H1 (cell line): ENCODE results near the gene KCNH6. TPM values are rescaled to one million over a fixed set of nuclear protein-coding genes. Genes with fewer than 3 reads are reported as not detected.

Source experiments
- polyA plus RNA-seq, 7 experiments: library from polyadenylated mRNA; depleted of rRNA in 3 of 7; stranded (reverse) in 5 of 7; unstranded in 2 of 7; fragments of >200 nt in 5 of 7; fragments of 200-250 nt in 2 of 7; gene quantifications; 1 replicate in 5 of 7; 2 replicates in 1 of 7; 4 replicates in 1 of 7; pipeline versions ENCODE4 v1.2.1 to v1.2.3, GENCODE V29; 2011 to 2013; ENCODE audit warnings: missing spikeins in 2 of 7, mixed read lengths in 2 of 7
- total RNA-seq: library from RNA; stranded (reverse); fragmentation: NEBNext Ultra II Directional; extraction: Animal tissue kit (Norgen Biotek cat#: 25700); gene quantifications from 2 replicates; pipeline ENCODE4 v1.2.1, GENCODE V29; 2021
- TF ChIP-seq, protein P1 (sequence below): fragments of 300-600 bp; sonication (generic); IDR thresholded peaks from 2 replicates; pipeline ENCODE4 v1.7.1; 2012; ENCODE audit warnings: low read length, moderate library complexity, mild to moderate bottlenecking, inconsistent platforms; ENCODE audit not compliant: insufficient replicate concordance

KCNH6 gene
- total and polyA plus RNA-seq, 2 of the 8 experiments (the other 6 are each of a cell fraction or from before 2014, with no cell fraction given): 1.8 to 3.6 TPM

DNA sequence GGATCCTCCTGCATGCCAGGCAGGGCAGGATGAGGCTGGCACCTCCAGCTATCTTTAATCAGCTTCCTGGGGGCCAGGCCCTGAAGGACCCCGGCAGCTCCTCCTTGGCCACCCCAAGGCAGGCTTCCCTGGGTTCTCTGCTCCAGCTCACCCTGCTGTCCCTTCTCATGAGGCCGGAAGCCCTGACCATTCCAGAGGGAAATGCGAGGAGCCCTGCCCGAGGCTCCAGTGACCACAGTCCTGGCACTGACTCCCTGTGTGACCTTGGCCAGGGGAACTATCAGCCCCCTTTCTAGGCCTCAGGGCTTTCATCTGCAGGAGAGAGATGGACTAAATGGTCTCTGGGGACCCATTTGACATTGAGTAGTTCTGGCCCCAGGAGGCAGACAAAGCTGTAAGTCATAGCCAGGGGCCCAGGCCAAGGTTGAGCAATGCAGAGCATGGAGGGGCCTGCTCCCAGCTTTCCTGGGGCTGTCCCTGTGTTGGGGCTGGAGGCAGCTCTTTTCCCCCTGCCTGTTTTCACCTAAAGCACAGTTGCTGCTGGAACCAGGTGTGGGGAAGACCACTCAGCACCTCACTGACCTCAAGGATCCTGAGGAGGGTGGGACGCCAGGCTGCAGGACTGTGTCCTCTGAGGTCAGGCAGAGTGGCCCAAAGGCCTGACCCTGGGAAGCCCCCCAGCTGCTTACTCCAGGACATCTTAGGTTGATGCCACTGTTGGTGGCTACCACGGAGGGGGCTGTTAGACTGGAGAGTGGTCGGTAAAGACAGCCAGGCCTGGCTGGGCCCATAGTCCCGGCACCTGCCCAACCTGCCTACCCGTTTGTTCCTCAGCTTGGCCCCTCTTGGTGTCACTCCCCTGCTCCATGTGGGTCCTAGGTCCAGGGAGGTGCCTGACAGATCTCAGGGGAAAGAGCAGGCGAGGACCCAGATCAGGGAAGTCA, 8.1 kb downstream of the KCNH6 start (continued):
- TF ChIP-seq, protein P1, sequence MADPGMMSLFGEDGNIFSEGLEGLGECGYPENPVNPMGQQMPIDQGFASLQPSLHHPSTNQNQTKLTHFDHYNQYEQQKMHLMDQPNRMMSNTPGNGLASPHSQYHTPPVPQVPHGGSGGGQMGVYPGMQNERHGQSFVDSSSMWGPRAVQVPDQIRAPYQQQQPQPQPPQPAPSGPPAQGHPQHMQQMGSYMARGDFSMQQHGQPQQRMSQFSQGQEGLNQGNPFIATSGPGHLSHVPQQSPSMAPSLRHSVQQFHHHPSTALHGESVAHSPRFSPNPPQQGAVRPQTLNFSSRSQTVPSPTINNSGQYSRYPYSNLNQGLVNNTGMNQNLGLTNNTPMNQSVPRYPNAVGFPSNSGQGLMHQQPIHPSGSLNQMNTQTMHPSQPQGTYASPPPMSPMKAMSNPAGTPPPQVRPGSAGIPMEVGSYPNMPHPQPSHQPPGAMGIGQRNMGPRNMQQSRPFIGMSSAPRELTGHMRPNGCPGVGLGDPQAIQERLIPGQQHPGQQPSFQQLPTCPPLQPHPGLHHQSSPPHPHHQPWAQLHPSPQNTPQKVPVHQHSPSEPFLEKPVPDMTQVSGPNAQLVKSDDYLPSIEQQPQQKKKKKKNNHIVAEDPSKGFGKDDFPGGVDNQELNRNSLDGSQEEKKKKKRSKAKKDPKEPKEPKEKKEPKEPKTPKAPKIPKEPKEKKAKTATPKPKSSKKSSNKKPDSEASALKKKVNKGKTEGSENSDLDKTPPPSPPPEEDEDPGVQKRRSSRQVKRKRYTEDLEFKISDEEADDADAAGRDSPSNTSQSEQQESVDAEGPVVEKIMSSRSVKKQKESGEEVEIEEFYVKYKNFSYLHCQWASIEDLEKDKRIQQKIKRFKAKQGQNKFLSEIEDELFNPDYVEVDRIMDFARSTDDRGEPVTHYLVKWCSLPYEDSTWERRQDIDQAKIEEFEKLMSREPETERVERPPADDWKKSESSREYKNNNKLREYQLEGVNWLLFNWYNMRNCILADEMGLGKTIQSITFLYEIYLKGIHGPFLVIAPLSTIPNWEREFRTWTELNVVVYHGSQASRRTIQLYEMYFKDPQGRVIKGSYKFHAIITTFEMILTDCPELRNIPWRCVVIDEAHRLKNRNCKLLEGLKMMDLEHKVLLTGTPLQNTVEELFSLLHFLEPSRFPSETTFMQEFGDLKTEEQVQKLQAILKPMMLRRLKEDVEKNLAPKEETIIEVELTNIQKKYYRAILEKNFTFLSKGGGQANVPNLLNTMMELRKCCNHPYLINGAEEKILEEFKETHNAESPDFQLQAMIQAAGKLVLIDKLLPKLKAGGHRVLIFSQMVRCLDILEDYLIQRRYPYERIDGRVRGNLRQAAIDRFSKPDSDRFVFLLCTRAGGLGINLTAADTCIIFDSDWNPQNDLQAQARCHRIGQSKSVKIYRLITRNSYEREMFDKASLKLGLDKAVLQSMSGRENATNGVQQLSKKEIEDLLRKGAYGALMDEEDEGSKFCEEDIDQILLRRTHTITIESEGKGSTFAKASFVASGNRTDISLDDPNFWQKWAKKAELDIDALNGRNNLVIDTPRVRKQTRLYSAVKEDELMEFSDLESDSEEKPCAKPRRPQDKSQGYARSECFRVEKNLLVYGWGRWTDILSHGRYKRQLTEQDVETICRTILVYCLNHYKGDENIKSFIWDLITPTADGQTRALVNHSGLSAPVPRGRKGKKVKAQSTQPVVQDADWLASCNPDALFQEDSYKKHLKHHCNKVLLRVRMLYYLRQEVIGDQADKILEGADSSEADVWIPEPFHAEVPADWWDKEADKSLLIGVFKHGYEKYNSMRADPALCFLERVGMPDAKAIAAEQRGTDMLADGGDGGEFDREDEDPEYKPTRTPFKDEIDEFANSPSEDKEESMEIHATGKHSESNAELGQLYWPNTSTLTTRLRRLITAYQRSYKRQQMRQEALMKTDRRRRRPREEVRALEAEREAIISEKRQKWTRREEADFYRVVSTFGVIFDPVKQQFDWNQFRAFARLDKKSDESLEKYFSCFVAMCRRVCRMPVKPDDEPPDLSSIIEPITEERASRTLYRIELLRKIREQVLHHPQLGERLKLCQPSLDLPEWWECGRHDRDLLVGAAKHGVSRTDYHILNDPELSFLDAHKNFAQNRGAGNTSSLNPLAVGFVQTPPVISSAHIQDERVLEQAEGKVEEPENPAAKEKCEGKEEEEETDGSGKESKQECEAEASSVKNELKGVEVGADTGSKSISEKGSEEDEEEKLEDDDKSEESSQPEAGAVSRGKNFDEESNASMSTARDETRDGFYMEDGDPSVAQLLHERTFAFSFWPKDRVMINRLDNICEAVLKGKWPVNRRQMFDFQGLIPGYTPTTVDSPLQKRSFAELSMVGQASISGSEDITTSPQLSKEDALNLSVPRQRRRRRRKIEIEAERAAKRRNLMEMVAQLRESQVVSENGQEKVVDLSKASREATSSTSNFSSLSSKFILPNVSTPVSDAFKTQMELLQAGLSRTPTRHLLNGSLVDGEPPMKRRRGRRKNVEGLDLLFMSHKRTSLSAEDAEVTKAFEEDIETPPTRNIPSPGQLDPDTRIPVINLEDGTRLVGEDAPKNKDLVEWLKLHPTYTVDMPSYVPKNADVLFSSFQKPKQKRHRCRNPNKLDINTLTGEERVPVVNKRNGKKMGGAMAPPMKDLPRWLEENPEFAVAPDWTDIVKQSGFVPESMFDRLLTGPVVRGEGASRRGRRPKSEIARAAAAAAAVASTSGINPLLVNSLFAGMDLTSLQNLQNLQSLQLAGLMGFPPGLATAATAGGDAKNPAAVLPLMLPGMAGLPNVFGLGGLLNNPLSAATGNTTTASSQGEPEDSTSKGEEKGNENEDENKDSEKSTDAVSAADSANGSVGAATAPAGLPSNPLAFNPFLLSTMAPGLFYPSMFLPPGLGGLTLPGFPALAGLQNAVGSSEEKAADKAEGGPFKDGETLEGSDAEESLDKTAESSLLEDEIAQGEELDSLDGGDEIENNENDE: no peak
